AML-193 (cell line): ENCODE results near the gene TPR.

Experiments
- DNase-seq, 2 experiments: peaks; one replicate each; lab custom pipeline; 2025; lab: John Stamatoyannopoulos, UW

Gene TPR

GRCh38 chr1:186327331-186327730 is 47.7 kb downstream of the TPR start:
- no peak for DNase-seq

GRCh38 chr1:186326009-186326408 is 49.0 kb downstream of the TPR start:
- no peak for DNase-seq

GRCh38 chr1:186325239-186325638 is 49.8 kb downstream of the TPR start:
- DNase-seq: peak; percentile 10 to 36

- no peak for DNase-seq
Observed at GRCh38 chr1:186323865-186324264, 51.2 kb downstream of the TPR start.

GRCh38 chr1:186315570-186315969 is 59.5 kb downstream of the TPR start:
- no peak for DNase-seq

GRCh38 chr1:186311375-186312051 is 63.5 kb downstream of the TPR start:
- DNase-seq: no peak

GRCh38 chr1:186310307-186310706 is 64.7 kb downstream of the TPR start:
- DNase-seq: no peak

- no peak for DNase-seq
Observed at GRCh38 chr1:186308264-186309060, 66.6 kb downstream of the TPR start.

- DNase-seq: no peak
Observed at GRCh38 chr1:186307445-186307844, 67.6 kb downstream of the TPR start.

- DNase-seq: no peak
Observed at GRCh38 chr1:186306533-186306932, 68.5 kb downstream of the TPR start.

- peak; percentile 23 to 25 for DNase-seq
Observed at GRCh38 chr1:186304982-186305949, 69.8 kb downstream of the TPR start.

- no peak for DNase-seq
Observed at GRCh38 chr1:186303911-186304310, 71.1 kb downstream of the TPR start.

GRCh38 chr1:186302381-186302920 is 72.6 kb downstream of the TPR start:
- no peak for DNase-seq

GRCh38 chr1:186301448-186301847 is 73.6 kb downstream of the TPR start:
- no peak for DNase-seq

- DNase-seq: no peak
Observed at GRCh38 chr1:186300056-186300455, 75.0 kb downstream of the TPR start.

- DNase-seq: no peak
Observed at GRCh38 chr1:186299570-186299969, 75.5 kb downstream of the TPR start.

- DNase-seq: no peak
Observed at GRCh38 chr1:186298851-186299250, 76.2 kb downstream of the TPR start.

GRCh38 chr1:186297439-186298045 is 77.5 kb downstream of the TPR start:
- DNase-seq: no peak

- no peak for DNase-seq
Observed at GRCh38 chr1:186295980-186296379, 79.1 kb downstream of the TPR start, which contains the start of gene PRG4. Gene PRG4, plus strand, starts transcription at chr1:186296279.

- no peak for DNase-seq
Observed at GRCh38 chr1:186292875-186293274, 82.2 kb downstream of the TPR start.

- DNase-seq: no peak
Observed at GRCh38 chr1:186291271-186291670, 83.8 kb downstream of the TPR start.
